Stimulated activated CD4-positive, alpha-beta T cell treated with anti-CD3 and anti-CD28 coated beads, TNF-alpha, amount 100 ng/mL, for 1 hour (primary cell): ENCODE results near the gene SLC39A9.
"Not testable (repeated sequence)": the region's sequence is repeated elsewhere in the genome, so short reads cannot be mapped to it uniquely, and the experiment has no call there.

Experiments used
- DNase-seq, 3 donors: peaks; one replicate each; pipeline ENCODE4 v3.0.0-alpha.2; 2020; ENCODE audit warnings: low read depth in 3 of 3, low spot score in 1 of 3

The SLC39A9 gene

DNA sequence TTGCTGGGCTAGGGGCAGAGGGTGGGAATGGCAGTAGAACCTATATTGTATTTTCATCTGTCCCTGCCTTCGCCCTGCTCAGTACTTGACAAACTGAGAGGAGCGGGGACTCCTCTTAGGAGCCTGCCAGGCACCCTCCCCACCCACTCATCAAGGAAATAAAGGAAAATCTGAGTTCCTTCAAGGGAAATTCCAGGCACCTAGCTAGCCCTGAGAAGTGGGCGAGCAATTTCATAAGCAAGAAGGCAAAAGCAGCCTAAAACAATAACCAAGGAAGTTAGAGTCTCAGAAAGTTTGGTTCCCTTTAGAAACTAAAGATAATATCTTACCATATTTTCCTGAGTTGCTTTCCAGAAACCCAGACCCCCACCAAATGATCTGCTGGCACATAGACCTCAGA, 75.5 kb downstream of the SLC39A9 start:
- no peak for DNase-seq

GRCh38 chr14:69475194-69475818, 76.8 kb downstream of the SLC39A9 start:
- no peak for DNase-seq

DNA sequence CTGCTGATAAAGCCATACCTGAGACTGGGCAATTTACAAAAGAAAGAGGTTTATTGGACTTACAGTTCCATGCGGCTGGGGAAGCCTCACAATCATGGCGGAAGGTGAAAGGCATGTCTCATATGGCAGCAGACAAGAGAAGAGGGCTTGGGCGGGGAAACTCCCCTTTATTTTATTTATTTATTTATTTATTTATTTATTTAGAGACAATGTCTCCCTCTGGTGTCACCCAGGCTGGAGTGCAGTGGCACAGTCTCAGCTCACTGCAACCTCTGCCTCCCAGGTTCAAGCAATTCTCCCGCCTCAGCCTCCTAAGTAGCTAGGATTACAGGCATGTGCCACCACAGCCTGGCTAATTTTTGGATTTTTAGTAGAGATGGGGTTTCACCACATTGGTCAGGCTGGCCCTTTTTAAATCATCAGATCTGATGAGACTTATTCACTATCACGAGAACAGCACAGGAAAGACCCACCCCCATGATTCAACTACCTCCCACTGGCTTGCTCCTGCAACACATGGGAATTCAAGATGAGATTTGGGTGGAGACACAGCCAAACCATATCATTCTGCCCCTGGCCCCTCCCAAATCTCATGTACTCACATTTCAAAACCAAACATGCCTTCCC, 78.4 kb downstream of the SLC39A9 start:
- not testable (repeated sequence) for DNase-seq

GRCh38 chr14:69478055-69478454, 79.6 kb downstream of the SLC39A9 start:
- not testable (repeated sequence) for DNase-seq

DNA sequence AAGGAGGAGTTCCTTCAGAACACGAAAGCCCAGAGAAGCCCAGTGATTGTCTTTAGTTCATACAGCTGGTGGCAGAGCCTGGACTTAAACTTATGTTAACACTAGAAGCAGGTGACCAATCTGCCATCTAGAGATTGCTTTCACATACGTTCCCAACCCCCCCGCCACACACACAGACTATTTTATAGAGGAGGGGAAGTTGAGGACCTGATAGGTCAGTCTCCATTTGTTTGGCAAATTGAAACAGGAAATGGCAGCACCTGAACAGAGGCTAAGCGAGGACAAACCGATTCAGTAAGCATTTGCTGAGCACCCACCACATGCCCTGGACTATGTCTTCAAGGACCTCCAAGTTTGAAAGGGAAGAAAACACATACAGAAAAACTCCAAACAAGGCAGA, 81.2 kb downstream of the SLC39A9 start:
- DNase-seq, result no peak

- DNase-seq, result no peak
These were observed 81.6 kb downstream of the SLC39A9 start for GRCh38 chr14:69480136-69480535.

DNA sequence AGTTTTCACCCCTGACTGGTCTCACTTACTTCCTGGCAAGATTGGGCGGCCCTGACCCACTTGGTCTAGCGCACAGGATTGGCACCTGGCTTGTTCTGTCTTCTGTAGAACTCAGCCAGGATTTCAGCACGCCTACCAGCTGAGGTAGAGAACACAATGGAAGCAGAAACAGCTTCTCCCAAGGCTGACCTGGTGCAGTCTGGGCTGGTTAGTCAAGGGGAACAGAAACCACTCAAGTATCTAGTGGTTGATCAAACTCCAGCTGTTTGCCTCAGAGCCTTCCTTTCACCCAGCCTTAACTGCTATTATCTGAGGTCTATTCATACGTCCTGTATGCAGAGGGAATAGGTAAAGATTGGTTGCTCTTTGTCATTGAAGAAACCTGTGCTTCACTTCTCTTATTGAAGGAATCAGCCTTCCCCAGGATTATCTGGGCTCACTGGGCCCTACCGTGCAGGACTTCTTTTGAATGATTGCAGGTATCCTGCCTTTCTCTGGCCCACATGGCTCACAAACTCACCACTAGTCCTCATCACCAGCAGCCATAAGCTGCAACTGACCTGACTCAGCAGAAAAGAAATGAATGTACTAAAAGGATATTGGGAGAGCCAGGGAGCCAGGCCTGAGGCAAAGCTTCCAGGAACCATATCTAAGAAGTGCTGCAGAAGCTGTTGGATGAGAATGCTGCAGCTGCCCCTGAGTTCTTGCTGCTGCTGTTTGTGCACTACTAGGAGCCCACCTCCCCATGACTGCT, 83.5 kb downstream of the SLC39A9 start:
- DNase-seq, result no peak

GRCh38 chr14:69483765-69484443, 85.4 kb downstream of the SLC39A9 start:
- DNase-seq, result no peak

GRCh38 chr14:69484444-69485314, 86.2 kb downstream of the SLC39A9 start, which contains the start of gene PLEKHD1:
TSS of gene PLEKHD1 (plus strand) at chr14:69484728. CDS start at chr14:69484966, 238 bp downstream.
- DNase-seq, result no peak

DNA sequence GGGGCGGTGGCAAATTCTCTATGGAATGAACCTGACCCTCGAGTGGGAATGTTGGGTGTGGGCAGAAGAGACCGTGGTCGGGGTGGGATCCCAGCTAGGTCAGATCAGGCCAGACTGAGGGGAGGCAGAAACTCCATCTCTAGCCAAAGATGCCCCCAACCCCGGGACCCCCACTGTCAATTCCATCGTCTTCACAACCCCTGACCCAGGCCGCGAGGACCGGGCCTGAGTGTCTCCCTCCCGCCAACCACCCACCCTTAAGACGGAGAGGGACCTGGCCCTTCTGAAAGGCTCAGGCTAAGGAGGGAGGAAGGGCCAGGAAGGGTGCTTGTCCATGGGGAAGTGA, 86.8 kb downstream of the SLC39A9 start:
- DNase-seq, result no peak

- DNase-seq, result no peak
These were observed 87.2 kb downstream of the SLC39A9 start for GRCh38 chr14:69485701-69486100.

- no peak for DNase-seq
These were observed 88.7 kb downstream of the SLC39A9 start for GRCh38 chr14:69487226-69487625.

- no peak for DNase-seq
These were observed 89.3 kb downstream of the SLC39A9 start for GRCh38 chr14:69487771-69488170.

GRCh38 chr14:69489495-69489894, 91.0 kb downstream of the SLC39A9 start:
- DNase-seq, result no peak

DNA sequence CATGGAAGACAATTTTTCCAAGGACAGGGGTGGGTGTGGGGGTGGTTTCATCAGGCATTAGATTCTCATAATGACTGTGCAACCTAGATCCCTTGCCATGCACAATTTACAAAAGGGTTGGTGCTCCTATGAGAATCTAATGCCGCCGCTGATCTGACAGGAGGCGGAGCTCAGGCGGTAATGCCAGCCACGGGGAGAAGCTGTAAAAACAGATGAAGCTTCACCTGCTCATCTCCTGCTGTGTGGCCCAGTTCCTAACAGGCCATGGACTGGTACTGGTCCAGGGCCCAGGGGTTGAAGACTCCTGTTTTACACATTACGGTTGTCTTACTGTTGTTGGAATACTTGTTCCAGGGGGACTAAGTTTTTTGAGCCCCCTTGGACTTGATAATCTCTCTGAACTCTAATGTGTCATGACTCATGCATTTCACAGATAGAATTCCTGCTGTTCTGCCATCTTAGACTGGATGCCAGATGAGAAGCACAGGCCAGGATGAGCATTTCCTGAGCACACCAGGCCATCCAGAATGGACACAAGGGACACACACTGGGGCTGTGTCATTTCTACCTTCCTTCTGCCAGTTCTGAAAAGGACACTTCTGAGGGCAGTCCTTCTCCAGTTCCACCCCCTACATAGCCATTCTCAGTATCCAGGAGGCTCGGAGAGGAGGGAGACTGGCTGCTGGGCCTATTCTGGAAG, 91.9 kb downstream of the SLC39A9 start:
- no peak for DNase-seq

GRCh38 chr14:69491193-69491592, 92.7 kb downstream of the SLC39A9 start:
- no peak for DNase-seq

DNA sequence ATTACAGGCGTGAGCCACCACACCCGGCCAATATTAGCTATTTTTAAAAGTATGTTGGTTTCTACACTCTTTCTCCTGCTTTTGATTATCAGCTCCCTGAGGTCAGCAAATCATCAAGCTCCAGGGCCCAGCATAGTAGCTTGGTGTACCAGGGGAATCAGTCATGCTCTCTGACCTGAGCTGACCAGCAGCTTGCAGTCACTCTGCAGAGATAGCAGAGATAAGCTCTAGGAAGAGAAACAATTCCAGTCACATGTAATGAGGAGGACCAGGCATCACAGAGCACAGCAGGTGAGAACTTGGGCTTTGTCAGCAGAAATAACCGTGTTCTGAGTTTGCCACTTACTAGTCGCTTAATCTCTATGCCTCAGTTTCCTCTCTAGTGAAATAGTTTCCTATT, 94.5 kb downstream of the SLC39A9 start:
- DNase-seq, result no peak

DNA sequence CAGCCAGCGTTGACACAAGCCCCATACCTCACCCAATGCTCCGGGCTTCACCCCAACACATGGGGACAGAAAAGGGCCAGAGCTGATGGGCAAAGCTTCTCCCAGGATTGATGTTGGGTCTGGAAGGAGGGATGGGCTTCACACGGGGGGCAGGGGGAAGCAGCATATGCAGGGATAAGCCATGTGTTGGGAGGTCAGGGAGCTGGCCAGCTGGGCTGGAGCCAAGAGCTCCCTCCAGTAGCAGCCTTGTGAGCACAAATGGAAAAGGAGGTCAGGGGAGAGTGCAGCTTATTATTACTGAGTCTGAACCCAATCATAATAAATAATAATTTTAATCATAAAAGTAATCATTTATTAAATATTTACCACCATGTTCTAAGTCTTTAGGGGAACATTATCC, 95.3 kb downstream of the SLC39A9 start:
- DNase-seq, result no peak

- DNase-seq, result no peak
These were observed 96.9 kb downstream of the SLC39A9 start for GRCh38 chr14:69495341-69495921.

DNA sequence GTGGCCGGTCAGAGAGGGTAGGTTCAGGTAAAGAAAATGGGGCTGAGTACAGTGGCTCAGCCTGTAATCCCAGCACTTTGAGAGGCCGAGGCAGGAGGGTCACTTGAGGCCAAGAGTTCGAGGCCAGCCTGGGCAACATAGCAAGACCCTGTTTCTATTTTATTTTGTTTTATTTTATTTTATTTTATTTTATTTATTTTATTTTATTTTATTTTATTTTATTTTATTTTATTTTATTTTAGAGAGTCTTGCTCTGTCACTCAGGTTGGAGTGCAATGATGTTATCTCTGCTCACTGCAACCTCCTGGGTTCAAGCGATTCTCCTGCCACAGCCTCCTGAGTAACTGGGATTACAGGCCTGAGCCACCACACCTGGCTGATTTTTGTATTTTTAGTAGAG, 99.4 kb downstream of the SLC39A9 start:
- not testable (repeated sequence) for DNase-seq
